VCaP (cell line): ENCODE measurements around the gene BTBD19.
"Not testable (repeated sequence)": the region's sequence is repeated elsewhere in the genome, so short reads cannot be mapped to it uniquely, and the experiment has no call there.

Experiments used
- H3K27ac ChIP-seq: fragments of 450-650 bp; 2 replicates; pipeline ENCODE4 v1.5.1; 2017
- CTCF ChIP-seq: fragments of 450-650 bp; conservative IDR thresholded peaks from 2 replicates; pipeline ENCODE4 v1.5.1; 2017; ENCODE audit warnings: mild to moderate bottlenecking, moderate library complexity

The BTBD19 gene

DNA sequence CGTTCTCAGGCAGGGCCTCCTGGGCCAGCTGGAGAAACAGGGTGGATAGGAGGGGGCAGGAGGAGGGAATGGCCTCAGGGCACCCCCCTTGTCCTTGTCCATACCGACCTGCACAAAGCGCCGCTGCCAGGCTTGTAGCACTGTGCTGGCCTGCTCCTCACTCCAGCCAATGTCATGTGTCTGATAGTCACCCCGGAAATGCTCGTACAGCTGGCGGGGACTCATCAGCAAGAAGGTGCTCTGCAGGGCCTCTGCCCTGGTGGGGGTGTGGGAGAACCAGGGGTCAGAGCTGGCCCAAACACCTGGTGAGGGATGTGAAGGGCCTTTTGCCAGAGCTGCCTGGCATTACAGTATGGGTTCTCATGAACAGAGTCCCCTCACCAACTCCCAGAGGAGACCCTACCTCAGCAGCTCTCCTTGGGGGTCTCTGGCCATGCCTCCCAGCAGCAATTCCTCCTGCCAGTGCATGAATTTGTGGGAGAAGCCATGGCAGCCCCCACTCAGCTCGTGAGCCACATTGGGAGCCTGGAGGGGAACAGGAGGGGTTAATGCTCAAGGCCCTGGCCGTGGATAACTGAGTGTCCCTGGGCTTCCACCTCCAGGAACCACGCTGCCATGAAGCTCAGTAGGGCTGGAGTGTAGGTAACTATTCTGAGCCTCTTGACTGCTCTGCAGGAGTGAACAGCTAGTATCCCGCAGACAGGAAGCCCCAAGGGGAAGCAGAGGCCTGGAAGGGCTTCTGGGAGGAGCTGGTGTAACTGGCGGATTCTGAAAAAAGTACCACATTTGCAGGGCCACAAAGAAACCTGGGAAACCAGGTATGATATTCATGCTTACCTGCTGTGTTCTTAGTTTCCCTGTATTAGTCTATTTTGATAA, 21.4 kb downstream of the BTBD19 start:
- no peak overlapping the region for H3K27ac ChIP-seq
- no peak for TF ChIP-seq CTCF

GRCh38 chr1:44830900-44831304, 22.6 kb downstream of the BTBD19 start:
- TF ChIP-seq CTCF = no peak
- no peak overlapping the region for H3K27ac ChIP-seq

- TF ChIP-seq CTCF = no peak
- H3K27ac ChIP-seq = no peak overlapping the region
Observed at GRCh38 chr1:44831516-44831915, 23.2 kb downstream of the BTBD19 start.

DNA sequence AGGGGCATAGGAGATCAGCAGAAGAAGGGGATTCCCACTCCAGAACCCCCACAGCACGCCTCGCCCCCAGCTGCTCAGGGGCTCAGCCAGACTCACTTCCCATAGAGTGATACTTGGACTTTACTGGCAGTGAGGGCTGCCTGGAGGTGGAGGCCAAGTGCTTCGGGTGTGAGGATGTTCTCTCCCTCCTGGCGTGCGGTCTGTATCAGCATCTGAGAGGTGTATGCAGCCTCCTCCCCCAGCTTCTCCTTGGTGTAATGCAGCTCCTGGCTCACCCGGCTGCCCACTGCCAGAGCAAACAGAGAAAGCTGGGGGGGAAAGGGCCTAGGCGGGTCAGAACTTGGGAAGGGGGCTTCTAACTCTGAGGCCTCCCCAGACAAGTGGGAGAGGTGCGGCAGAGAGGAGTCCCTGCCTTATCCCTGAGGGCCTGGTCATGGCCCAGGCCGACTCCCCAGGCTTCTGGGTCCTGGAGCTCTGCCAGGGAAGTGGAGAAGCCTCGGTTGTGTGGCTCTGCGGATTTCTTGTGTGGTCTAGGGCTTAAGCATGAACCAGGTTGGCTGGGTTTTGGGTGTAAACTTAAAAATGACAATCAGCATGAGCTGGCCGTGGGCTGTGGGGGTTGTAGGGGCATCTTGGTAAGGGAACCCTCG, 23.9 kb downstream of the BTBD19 start:
- H3K27ac ChIP-seq = no peak overlapping the region
- no peak for TF ChIP-seq CTCF

DNA sequence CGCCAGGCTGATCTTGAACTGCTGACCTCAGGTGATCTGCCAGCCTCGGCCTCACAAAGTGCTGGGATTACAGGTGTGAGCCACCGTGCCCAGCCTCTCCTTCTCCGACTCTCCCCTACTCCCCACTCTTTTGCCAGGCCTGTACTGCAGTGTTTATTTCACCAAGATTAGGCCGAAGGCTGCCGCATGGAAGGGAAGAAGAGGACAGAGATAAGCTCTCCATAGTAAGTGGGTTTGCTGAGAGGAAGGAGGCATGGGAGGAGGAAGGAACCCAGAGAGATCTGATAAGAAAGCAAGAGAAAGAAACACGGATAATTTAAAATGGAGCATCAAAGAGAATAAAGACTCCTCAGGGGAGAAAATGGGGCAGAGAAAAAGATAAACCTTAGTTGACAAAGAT, 26.0 kb downstream of the BTBD19 start:
- TF ChIP-seq CTCF = no peak
- no peak overlapping the region for H3K27ac ChIP-seq

DNA sequence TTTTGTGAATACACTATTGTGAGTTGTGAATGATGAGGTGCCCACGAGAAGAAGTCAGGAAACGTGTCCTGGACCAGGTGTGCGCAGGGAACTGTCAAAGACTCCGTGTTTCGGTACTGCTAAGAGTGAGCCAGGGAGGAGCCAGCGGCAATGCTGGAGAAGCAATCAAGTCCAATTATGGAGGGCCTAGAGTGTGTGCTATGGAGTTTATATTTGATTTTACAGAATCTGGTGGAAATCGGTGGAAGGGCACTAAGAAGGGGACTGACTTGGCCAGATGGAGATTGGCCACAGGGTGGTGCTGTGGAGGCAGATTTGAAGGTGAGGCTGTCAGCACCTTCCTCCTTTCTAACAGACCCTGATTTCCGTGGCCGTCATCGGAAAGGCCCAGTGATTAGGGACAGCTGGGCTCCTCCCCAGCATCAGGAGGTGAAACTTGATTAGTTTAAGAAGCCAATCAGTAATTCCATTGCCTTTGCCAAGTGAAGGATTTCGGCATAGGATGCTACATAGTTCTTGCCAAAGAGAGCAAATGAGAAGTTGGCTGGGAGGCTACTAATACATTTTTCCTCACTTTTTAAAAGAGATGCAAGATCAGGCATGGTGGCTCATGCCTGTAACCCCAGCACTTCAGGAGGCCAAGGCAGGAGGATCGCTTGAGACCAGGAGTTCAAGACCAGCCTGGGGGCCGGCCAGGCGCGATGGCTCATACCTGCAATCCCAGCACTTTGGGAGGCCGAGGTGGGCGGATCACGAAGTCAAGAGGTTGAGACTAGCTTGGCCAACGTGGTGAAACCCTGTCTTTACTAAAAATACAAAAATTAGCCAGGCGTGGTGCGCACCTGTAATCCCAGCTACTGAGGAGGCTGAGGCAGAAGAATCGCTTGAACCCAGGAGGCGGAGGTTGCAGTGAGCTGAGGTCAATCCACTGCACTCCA, 27.7 kb downstream of the BTBD19 start:
- TF ChIP-seq CTCF = peak; percentile 90
- no peak overlapping the region for H3K27ac ChIP-seq

GRCh38 chr1:44838294-44838693, 30.0 kb downstream of the BTBD19 start:
- not testable (repeated sequence) for H3K27ac ChIP-seq
